NCI-H1436 (cell line): Measurements from ENCODE around the gene FAM53A.

Experiments
- DNase-seq: peaks from one replicate; lab custom pipeline; 2025; lab: John Stamatoyannopoulos, UW

The FAM53A gene

DNA sequence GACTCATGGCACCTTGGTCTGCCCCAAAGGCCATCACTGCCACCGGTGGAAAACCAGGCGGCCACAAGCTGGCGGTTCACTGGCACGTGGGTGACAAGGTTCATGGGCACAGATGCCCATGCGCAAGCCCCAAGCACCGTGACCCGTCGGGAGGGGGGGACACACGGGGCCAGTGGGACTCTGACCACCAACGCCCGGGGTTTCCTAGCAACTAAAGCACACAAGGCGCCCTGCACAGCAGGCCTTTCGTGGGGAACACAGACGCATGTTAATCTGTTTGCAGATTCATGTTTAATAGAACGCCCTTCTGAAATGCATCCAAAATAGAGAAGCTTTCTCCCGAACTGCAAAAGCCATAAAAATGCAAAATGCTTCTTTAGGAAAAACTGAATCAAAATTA, 43.9 kb downstream of the FAM53A start:
- DNase-seq: no peak

DNA sequence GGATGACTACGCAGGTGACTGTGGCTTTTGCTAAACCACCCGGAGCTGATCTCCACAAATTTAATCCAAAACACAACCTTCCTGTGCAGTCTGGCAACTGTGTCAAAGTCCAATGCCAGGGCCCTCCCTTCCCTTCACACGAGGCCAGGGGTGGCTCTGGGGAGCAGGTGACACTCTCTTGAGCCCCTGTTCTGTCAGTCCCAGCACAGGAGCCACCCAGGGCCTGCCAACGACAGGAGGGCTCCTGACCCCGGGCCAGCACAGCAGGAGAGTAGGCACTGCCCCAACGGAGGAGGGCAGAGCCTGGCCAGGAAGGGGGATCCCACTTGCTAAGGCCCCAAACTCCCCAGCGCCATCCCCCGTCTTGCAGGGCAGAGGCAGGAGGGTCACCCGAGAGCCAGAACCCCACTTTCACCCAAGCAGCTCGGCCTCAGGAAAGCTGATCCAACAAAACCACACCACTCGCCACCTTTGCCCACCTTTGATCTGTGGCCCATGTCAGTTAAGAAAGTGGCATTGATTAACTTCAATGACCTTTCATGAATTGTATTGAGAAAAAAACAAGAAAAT, 44.7 kb downstream of the FAM53A start:
- no peak for DNase-seq

DNA sequence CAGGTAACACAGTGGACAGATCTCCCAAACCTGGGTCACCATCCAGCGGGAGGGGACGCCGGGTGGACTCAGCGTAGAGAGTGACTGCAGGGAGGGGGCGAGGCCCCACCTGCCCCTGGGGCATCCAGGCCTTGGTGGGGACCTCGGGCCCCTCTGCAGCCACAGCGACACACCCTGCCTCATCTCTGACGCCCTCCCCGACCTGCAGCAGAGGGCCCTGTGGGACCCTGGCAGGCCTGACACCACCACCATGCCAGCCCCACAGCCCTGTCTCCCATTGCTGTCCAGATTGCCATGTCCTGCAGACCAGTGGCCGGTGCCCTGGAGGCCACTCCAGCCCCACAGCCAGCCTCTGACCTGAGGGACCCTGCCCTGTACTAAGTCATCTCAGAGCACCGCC, 45.2 kb downstream of the FAM53A start:
- DNase-seq: no peak

DNA sequence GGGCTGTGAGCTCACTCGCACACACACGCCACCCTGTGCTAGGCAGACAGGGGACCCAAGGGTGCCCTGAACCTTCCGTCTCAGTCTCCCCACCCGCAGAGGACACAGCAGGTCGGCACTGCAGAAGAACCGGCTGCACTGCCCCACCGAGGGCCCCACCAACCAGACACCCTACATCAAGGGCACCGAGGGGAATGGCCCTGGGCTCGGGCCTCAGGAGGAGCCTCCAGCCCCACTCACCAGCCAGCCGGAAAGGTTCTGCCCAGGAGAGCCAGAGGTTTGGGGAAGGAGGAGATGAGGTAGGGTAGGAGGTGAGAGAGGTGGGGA, 45.9 kb downstream of the FAM53A start:
- no peak for DNase-seq

DNA sequence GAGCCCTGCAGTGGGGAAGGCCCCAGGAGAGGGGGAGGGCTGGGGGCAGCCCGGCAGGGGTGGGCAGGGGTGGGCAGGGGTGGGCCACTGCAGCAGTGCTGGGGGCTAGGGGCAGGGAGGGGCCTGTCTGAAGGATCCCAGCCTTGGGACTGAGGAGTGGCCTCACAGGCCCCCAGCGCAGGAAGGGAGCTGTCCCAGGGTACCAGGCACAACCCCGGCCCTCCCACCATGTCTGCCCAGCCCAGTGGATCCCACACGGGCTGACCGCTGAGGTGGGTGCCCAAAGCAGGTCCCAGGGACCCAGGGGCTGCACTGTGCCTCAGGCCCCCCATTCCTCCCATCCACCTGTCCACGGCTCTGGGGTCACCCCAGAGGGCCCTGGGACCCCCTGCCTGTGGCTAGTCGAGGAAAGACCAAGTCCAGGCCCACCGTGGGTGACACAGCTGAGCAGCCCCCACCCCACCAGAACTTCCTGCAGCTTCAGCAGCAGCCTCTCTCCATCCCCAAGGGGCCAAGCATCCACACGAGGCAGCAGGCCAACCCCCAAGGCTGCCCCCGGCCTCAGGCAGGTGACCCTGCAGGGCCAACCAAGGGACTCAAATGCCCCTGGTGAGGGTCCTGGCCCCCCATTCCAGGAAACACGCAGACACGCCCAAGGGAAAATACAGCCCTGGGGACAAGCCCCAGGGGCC, 46.4 kb downstream of the FAM53A start:
- no peak for DNase-seq

DNA sequence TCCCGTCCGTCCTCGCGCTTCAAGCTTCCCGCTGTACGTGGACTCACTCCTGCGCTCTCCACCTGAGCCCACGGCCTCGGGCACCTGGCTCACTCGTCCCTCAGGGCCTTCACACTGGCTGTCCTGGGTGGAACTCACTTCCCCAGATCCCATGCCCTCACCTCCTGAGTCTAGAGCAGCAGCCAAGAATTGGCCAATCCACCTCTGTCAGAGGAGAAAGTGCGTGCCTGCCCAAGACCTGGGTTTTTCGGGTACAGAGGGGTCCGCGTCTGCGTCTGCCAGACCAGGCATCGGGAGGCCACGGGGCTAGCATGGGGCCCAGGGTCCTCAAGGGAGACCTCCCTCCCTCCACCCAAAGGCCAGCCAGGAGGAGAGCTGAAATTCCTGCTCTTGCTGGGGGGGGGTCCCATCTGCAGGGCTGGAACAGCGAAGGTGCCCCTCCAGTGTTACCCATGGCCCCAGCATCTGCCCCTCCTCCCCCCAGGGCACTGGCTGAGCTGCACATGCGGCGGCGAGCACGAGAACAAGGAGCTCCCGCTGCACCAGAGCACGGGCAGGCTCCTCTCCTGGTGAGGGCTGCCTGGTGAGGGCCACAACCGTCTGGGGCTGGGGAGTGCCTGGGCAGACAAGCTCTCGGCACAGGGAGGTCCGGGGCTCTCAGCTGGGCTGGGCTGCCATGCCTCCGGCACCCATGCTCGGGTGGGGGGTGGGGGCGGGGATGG, 47.5 kb downstream of the FAM53A start:
- DNase-seq: no peak

DNA sequence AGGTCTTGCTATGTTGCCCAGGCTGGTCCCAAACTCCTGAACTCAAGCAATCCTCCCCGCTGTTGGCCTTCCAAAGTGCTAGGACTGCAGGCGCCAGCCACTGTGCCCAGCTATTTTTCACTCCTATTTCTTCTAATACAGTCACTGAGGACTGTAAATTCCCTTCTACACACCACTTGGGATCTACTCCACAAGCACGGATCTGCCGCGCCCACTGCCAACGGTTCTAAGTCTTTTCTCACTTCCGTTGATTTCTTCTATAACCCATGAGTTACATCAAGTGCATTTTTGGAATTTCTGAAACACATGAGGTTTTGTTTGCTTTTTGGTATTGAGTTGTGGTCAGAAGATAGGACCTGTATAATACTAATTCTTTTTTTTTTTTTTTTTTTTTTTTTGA, 48.6 kb downstream of the FAM53A start:
- DNase-seq: no peak

DNA sequence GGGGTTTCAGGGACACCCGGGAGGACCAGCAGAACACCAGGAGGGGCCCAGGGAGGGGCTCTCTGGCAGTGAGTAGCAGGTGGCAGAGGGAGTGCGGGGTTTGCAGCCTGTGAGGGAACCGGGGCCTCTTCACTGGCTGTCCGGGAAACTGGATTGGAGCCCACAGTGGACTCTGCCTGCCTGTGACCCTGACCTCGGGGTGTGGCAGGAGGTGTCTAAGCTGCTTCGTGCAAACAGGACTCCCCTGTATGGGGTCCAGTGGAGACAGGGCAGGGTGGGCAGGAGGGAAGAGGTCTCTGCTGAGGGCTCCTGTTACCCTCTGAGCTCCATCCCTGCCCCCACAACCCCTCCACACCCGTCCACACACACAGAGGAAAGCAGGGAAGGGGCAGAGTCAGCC, 50.1 kb downstream of the FAM53A start:
- DNase-seq: no peak

DNA sequence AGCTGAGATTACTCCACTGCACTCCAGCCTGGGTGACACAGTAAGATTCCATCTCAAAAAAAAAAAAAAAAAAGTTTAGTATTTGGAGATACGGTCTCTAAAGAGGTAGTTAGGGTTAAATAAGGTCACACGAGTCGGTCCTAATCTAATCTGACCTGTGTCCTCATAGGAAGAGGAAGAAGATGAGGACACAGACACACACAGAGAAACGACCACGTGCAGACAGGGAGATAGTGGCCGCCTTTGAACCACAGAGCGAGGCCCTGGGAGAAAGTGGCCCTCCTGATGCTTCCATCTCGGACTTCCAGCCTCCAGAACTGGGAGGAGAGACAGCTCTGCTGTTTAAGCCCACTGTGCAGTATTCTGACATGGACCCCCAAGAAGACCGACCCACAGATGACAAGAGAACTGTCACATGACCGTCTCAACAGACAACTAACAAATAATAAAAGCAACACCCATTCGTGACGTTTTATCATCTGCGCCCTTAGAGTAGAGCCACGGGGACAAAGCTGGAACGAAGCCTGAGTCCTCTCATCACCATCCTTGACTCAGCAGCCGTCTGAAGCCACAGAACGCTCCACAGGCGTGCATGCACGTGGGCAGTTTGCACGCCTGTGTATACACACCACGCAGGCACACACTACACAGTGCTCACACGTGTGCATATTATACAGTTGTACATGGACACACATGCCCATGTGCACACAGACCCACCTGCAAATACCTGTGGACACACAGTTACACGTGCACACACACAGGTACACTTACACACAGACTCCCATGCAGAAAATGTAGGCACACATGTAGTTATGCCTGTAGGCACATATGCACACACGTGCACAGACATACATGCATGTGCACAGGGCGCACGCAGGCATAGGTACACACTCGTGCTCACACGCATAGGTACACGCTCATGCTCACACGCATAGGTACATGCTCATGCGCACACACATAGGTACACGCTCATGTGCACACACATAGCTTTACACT, 51.7 kb downstream of the FAM53A start:
- DNase-seq: no peak

DNA sequence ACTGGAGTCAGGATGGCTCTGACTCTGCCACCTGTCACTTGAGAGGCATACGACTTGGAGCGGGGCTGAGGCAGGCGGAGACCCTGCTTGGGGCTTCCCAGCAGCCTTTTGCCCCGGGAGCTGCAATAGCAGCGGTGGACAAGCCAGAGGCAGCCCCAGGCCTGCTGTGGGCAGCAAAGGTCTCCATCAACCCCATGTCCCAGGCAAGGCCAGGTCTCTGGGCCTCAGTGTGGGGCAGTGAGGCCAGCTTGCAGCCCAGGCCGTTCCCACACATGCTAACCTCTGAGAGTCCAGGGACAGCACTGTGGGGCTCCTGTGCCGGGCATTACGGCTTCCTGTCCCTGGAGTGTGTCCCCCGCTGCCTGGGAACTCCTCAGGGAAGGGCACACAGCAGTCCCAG, 53.0 kb downstream of the FAM53A start:
- no peak for DNase-seq

DNA sequence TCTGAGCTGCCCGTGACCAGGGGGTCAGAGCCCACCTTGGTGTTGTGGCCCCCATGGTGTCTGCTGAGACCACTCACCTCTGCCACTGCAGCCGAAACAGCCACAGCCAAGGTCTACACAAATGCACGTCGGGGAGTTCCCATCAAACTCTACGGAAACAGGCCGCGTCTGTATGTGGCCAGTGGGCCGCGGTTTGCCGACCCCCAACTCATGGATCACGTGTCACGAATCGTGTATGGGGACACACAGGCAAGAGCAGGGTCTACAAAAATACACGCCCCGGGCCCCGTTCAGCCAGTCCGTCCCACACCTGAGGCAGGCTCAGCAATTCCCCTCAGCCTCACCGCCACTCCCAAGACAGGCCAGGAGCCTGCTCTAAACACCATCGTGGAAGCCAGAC, 53.8 kb downstream of the FAM53A start:
- DNase-seq: no peak

DNA sequence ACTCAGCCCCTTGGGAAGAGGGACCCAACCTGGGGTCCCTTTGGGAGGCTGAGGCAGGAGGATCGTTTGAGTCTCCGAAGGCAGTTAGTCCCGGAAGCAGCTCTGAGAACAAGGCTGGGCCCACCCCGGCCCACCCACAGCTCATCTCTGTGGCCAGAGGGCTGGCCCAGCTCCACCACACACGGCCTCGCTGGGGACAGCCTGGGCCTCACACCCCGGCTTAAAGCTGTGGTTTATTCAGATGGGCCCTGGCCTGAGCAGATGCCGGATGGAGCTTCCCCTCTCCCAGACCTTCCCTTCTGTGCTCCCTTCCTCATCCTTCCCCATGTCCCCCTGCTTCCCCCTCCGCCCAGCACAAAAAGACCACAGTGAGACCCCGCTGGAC, 54.4 kb downstream of the FAM53A start:
- no peak for DNase-seq

DNA sequence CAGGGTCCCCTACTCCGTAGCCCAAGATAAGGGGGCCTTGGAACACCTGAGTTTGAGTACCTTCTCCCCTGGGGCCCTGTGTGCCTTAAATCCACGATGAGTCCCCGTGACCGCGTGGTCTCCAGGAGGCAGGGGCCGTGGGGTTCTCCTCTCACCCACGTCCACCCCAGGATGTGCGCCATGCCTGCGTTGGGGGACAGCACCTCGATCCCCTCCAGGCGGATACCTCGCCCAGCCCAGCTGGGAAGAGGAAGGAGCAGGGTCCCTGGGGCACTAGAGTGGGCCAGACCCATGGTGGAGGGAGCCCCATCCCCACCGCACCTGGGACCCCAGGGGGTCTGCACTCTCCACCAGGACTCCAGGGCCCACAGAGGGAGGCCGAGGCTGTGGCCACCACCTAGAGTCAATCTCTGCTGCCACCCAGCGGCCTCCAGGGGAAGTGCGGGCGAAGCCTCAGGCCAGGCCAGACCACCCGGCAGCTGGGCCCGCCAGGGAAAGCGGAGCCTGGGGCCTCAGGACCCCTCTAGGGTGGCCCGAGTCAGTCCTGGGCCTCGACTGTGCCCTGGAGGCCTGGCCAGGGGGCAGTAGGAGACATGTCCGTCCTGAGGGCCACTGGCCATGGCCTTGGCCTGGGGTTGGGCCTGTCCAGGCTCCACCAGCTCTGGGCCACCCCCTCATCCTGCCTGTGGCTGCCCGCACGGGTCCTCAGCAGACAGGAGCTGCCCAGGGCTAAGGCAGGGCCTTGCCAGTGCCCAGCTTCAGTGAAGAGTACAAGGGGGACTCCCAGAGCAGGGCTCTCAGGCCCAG, 55.0 kb downstream of the FAM53A start:
- peak; percentile 24 for DNase-seq

DNA sequence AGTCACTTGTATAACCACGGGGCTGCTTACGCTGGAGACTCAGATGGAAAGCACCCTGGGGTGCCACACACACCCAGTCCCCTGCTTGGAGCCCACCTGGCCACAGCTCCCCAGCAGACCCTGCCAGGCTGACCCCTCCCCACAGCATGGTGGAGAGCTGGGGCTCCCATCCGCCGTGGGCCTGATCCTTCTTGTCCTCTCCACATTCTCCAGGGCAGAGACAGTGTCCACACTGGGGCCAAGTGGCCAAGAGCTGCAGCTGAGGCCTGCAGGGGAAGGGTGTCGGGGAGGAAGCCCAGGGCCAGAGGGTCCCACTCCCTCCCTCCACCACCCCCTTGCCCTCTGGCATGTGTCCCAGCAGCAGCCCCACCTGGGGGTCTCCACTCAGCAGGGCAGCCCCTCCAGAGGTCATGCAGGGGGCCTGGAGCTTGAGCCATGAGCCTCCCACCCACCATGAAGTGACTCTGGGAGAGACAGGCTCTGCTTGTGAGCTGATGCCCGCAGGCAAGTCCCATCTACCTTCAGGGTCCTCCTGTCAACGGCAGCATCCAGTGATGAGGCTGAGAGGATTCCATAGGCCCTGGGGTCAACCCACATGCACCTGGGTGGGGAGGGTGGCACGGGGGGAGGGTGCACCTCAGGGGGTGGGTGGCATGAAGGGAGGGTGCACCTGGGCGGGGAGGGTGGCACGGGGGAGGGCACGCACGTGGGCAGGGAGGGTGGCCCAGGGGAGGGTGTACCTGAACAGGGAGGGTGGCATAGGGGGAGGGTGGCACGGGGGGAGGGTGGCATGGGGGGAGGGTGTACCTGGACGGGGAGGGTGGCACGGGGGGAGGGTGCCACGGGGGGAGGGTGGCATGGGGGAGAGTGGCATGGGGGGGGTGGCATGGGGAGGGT, 56.4 kb downstream of the FAM53A start:
- DNase-seq: no peak

DNA sequence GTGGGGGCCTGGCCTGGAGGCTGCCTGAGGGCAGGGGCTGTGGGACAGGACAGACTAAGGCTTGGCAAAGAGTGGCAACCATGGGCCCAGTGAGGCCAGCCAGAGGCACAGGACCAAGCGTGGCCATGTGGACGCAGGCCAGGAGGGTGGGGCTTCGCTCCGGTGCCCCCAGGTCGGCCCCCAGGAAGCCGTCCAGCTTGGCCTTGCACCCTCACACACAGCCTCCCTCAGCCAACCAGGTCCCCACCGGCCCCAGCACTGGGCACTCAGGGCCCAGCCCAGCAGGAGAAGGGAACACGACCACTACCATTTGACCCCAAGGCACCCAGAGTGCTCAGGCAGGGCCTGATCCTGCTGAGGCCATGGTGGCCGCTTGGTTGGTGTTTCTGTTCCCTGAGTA, 57.2 kb downstream of the FAM53A start:
- DNase-seq: no peak

DNA sequence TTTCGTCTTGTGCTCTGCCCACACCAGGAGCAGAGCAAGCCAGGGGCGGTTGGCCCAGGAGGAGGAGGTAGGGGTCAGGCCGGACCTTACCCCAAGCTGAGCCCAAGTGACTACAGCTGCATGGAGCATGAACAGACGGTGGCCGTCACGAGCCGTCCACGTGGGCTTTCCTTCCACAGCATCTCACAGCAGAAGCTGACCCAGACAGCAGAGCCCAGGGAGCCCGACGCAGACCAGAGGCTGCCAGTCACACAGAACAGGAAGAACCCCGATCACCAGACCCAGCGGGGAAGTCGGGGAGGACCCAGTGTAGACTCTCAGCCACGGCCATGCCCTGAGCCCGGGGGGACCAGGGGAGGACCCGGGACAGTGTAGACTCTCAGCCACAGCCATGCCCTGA, 58.0 kb downstream of the FAM53A start:
- DNase-seq: no peak

DNA sequence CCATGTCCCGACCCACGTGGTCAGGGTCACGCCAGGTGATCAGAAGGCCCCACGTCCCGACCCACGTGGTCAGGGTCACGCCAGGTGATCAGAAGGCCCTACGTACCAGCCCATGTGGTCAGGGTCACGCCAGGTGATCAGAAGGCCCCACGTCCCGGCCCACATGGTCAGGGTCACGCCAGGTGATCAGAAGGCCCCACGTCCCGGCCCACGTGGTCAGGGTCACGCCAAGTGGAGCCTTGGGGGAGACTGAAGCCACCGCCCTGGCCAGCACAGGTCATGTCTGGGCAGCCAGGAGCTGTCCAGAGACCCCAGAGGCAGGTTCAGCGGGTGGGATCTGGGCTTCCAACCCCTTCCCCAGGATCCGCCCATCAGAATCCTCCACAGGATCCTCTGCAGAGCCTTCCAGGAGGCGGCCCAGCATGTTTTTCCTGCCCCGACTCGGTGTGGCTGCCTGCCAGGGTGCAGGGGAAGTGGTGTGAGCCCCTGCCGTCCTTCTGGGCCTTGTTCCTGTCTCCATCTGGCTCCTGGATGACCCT, 58.4 kb downstream of the FAM53A start:
- no peak for DNase-seq

DNA sequence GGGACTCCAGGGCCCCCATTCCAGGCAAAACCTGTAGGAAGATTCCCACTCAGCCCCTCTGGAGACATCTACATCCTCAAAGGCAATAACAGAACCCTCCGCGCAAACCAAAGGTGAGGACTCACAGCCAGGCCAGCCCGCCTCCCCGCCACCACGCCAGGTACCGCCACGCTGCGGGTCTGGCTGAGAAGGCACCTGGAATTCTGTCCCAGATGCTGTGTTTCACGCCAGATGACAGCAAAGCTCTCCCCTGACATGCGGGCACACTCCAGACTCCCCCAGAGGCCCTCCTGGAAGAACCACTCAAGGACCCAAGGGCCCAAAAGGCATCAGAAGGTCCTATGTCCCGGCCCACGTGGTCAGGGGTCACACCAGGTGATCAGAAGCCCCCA, 59.6 kb downstream of the FAM53A start:
- no peak for DNase-seq

DNA sequence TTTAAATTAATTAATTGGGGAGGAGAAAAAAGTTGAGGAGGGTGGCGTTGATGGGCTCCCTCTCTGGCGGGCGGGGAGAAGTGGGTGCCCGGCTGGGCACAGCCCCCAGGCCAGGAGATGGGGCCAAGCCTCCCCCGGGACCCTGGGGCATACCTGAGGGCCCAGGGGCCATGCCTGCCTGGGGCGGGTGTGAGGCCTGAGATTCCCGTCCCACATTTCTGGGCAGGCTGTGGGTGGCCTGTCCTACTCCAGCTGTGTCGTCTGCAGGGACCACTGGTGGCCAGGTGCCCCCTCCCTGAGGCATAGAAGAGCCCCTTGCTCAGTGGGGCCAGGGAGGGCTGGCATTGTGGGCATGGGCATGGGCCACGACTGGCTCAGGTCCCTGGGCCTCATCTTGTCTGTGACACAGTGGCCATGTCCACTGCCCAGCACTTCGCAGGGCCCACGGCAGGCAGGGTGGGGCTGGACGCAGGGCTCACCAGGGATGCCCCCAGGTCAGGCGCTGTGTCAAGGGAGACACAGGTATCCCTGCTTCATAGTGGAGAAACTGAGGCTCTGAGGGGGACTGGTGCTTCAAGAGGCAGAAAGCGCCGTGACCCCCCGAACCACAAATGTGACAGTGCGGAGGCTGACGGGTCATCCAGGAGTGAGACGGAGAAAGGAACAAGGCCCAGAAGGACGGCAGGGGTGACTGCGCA, 60.1 kb downstream of the FAM53A start:
- DNase-seq: no peak

DNA sequence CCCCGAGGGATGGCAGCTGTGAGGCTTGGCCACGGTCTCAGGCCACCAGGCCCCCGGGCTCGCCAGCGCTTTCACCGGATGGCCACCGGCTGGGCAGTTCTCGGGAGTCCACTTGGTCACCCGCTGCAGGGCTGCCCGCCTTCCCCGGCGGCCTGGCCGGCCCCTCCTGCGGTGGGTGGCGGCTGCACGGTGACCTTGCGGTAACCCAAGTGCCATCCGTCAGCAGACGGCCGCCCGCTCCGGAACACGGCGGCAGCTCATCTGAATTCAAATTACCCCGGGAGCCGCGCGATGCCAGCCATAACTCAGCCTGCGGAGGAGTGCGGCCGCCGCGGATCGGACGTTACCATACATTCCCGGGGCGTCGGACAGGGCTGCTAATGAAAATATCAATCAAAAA, 60.7 kb downstream of the FAM53A start:
- no peak for DNase-seq
